ENCODE data around the gene BABAM2. TPM values are rescaled to one million over a fixed set of nuclear protein-coding genes. Genes with fewer than 3 reads are reported as not detected.

Gene BABAM2
- total RNA-seq, 4 donors from 2014 or later, result 35.0 to 70.5 (median 51.5) TPM

GRCh38 chr2:28347193-28347592 is 456.7 kb downstream of the BABAM2 start:
- no peak for TF ChIP-seq CTCF (IDR thresholded peaks at IDR 0.05)
- DNase-seq, result no peak
- Histone ChIP-seq H3K4me3 (no peak overlapping the region), H3K27me3 (no peaks in the 10 kb centered on the region), H3K36me3 (no peaks in the 10 kb centered on the region), H3K27ac (no peak overlapping the region), H3K4me1 (peaks cover 0 to 11% (median 0%) of the 10 kb centered on the region in 4 donors), H3K9me3 (no peaks in the 10 kb centered on the region)

GRCh38 chr2:28347596-28347995 is 457.1 kb downstream of the BABAM2 start:
- H3K27me3 ChIP-seq, result no peaks in the 10 kb centered on the region
- H3K4me1 ChIP-seq, result peaks cover 0 to 7% (median 0%) of the 10 kb centered on the region in 4 donors
- no peaks in the 10 kb centered on the region for H3K36me3 ChIP-seq
- no peak overlapping the region for H3K27ac ChIP-seq
- no peak for TF ChIP-seq POLR2A (IDR thresholded peaks at IDR 0.05)
- TF ChIP-seq CTCF (IDR thresholded peaks at IDR 0.05), result no peak
- DNase-seq, result no peak
- no peaks in the 10 kb centered on the region for H3K9me3 ChIP-seq
- H3K4me3 ChIP-seq, result no peak overlapping the region

DNA sequence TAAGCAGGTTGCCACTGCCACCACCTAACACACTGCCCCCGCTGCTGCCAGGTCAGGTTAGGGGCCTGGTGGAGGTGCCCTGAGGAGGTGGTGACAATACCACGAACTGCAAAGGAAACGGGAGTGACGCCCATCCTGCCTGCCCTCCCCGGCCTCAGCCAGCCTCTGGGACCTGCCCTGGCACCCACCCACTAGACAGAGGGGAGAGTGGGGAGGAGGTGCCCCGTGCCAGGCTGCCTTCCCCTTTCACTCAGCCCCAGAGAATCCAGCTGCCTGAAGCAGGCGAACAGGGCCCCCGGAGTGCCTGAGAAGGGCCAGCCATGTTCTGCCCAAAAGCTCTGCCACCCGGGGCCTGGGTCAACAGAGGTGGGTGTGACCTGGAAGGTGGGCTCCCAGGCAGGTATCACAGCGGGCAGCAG is 457.6 kb downstream of the BABAM2 start:
- no peaks in the 10 kb centered on the region for H3K36me3 ChIP-seq
- H3K27ac ChIP-seq, result no peak overlapping the region
- peaks cover 0 to 7% (median 0%) of the 10 kb centered on the region in 4 donors for H3K4me1 ChIP-seq
- H3K4me3 ChIP-seq, result no peak overlapping the region
- TF ChIP-seq CTCF (IDR thresholded peaks at IDR 0.05), result no peak
- H3K9me3 ChIP-seq, result no peaks in the 10 kb centered on the region
- peak in 1 of 3 donors; percentile 37 for DNase-seq
- no peaks in the 10 kb centered on the region for H3K27me3 ChIP-seq

- DNase-seq, result peak in 1 of 3 donors; percentile 13
- Histone ChIP-seq H3K4me1 (peaks cover 0 to 7% (median 0%) of the 10 kb centered on the region in 4 donors), H3K27me3 (no peaks in the 10 kb centered on the region), H3K27ac (no peak overlapping the region), H3K36me3 (no peaks in the 10 kb centered on the region), H3K4me3 (no peak overlapping the region), H3K9me3 (no peaks in the 10 kb centered on the region)
- no peak for TF ChIP-seq CTCF (IDR thresholded peaks at IDR 0.05)
- TF ChIP-seq POLR2A (IDR thresholded peaks at IDR 0.05), result no peak
Measured at GRCh38 chr2:28348921-28349320, 458.4 kb downstream of the BABAM2 start.

DNA sequence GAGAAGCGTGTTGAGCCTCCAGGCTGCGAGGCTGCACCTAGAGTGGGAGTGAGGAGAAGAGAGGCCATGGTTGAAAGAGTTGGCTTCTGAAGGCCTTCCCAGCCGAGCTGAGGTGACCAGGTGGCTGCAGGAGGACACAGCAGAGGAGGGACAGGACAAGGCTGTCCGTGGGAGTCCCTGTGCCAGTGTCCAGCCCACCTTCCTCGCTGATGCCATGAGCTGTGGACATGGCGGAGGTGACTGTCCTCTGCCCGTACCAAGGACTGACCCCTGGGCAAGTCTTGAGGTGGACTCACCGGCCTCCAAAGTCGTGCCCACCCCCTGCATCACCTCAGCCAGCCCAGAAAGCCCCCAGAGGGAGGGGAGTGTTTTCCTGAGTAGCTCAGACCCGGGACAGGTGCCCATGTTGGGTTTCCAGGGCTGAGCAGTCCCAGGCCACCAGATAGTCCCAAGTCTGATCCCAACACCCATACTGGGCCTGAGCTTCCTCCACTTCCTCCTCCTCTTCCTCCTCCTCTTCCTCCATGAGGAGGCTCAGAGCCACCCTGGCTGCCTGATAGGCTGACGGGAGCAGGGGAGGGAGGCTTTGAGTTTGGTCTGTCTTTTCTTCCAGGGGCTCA is 459.1 kb downstream of the BABAM2 start:
- H3K27me3 ChIP-seq, result no peaks in the 10 kb centered on the region
- H3K9me3 ChIP-seq, result no peaks in the 10 kb centered on the region
- H3K27ac ChIP-seq, result no peak overlapping the region
- no peak overlapping the region for H3K4me3 ChIP-seq
- H3K4me1 ChIP-seq, result peaks cover 0 to 7% (median 0%) of the 10 kb centered on the region in 4 donors
- no peak for TF ChIP-seq POLR2A (IDR thresholded peaks at IDR 0.05)
- no peak for TF ChIP-seq CTCF (IDR thresholded peaks at IDR 0.05)
- no peaks in the 10 kb centered on the region for H3K36me3 ChIP-seq
- peak in 1 of 3 donors; percentile 29 for DNase-seq

Data from Peyer's patch (tissue), 4 donors.